ENCODE data around the gene FXYD6. TPM values are rescaled to one million over a fixed set of nuclear protein-coding genes. Genes with fewer than 3 reads are reported as not detected.
A peak's percentile ranks its signal among the peaks of the same experiment; 100 is the strongest.

Gene FXYD6
- total and polyA plus RNA-seq, 4 donors = 4.7 to 22.5 (median 12.3) TPM

DNA sequence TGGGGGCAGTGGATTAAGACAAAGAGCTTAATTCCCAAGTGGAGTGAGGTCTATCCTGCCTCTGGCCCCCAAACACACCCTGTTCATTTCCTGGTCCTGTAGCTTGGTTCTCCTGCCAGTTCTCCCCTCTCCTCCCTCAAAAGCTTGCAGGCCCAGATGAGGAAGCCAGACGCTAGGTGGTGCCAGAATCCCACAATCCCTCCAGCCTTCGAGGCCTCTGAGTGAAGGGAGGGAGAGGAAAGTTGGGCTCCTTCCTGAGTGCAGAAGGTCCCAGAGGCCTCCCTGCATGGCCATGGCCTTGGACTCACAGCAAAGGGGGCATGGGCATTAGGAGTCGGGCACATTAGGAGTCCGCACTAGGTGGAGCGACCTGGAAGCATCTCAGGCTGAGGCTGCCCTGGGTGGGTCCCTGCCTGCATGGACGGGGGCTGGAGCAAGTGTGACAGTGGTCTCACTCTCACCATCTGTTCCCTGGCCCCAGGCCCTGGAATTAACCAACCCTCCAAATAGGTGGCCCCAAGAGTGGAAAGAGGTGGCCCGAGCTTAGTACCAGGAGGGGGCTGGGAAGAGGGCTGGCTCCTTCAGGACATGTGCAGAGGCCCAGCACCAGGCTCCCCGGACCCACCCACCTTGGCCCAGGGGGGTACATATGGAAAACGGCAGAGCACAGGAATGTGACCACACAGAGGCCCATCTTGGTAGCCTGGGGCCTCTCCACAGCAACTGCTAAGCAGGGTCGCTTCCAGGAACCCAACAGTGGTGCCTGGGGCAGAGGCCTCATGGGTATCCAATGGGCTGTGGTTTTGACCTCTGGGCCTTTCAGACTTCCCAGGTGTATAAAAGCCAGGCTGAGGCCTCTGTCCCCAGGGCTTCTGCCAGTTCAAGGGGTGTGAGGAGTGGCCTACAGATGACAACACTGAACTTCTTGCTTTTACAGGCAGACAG, 57.1 kb downstream of the FXYD6 start:
- no peak overlapping the region for H3K27ac ChIP-seq (ENCODE audit: low read depth in 1 of 2, low read length in 2 of 2)
- H3K27me3 ChIP-seq (ENCODE audit: control insufficient read depth in 4 of 4, insufficient read depth in 4 of 4, low read length in 3 of 4) = no peaks in the 10 kb centered on the region
- no peaks in the 10 kb centered on the region for H3K9me3 ChIP-seq (ENCODE audit: control insufficient read depth in 4 of 4, low read length in 3 of 4)
- H3K36me3 ChIP-seq (ENCODE audit: control insufficient read depth in 4 of 4, insufficient read depth in 3 of 4, low read depth in 1 of 4, low read length in 3 of 4) = no peaks in the 10 kb centered on the region
- TF ChIP-seq RAD21 (IDR thresholded peaks at IDR 0.05) (peak; percentile 60 to 72), HNF4A (conservative IDR thresholded peaks at IDR 0.05) (no peak), TAF1 (conservative IDR thresholded peaks at IDR 0.05) (no peak), HNF4G (IDR thresholded peaks at IDR 0.05) (no peak), SP1 (IDR thresholded peaks at IDR 0.05) (no peak), RXRA (IDR thresholded peaks at IDR 0.05) (no peak), EGR1 (IDR thresholded peaks at IDR 0.05; ENCODE audit: low read depth in 2 of 2) (no peak), JUND (IDR thresholded peaks at IDR 0.05) (no peak), GABPA (IDR thresholded peaks at IDR 0.05 in 1 of 2, conservative IDR thresholded peaks at IDR 0.05 in 1 of 2) (no peak), FOXA2 (IDR thresholded peaks at IDR 0.05) (no peak), NR2F2 (IDR thresholded peaks at IDR 0.05) (no peak), YY1 (IDR thresholded peaks at IDR 0.05) (no peak)
- TF ChIP-seq, protein P1, sequence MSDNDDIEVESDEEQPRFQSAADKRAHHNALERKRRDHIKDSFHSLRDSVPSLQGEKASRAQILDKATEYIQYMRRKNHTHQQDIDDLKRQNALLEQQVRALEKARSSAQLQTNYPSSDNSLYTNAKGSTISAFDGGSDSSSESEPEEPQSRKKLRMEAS (IDR thresholded peaks at IDR 0.05) = no peak
- TF ChIP-seq, protein P2, sequence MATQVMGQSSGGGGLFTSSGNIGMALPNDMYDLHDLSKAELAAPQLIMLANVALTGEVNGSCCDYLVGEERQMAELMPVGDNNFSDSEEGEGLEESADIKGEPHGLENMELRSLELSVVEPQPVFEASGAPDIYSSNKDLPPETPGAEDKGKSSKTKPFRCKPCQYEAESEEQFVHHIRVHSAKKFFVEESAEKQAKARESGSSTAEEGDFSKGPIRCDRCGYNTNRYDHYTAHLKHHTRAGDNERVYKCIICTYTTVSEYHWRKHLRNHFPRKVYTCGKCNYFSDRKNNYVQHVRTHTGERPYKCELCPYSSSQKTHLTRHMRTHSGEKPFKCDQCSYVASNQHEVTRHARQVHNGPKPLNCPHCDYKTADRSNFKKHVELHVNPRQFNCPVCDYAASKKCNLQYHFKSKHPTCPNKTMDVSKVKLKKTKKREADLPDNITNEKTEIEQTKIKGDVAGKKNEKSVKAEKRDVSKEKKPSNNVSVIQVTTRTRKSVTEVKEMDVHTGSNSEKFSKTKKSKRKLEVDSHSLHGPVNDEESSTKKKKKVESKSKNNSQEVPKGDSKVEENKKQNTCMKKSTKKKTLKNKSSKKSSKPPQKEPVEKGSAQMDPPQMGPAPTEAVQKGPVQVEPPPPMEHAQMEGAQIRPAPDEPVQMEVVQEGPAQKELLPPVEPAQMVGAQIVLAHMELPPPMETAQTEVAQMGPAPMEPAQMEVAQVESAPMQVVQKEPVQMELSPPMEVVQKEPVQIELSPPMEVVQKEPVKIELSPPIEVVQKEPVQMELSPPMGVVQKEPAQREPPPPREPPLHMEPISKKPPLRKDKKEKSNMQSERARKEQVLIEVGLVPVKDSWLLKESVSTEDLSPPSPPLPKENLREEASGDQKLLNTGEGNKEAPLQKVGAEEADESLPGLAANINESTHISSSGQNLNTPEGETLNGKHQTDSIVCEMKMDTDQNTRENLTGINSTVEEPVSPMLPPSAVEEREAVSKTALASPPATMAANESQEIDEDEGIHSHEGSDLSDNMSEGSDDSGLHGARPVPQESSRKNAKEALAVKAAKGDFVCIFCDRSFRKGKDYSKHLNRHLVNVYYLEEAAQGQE (IDR thresholded peaks at IDR 0.05) = no peak
- TF ChIP-seq, protein P3, sequence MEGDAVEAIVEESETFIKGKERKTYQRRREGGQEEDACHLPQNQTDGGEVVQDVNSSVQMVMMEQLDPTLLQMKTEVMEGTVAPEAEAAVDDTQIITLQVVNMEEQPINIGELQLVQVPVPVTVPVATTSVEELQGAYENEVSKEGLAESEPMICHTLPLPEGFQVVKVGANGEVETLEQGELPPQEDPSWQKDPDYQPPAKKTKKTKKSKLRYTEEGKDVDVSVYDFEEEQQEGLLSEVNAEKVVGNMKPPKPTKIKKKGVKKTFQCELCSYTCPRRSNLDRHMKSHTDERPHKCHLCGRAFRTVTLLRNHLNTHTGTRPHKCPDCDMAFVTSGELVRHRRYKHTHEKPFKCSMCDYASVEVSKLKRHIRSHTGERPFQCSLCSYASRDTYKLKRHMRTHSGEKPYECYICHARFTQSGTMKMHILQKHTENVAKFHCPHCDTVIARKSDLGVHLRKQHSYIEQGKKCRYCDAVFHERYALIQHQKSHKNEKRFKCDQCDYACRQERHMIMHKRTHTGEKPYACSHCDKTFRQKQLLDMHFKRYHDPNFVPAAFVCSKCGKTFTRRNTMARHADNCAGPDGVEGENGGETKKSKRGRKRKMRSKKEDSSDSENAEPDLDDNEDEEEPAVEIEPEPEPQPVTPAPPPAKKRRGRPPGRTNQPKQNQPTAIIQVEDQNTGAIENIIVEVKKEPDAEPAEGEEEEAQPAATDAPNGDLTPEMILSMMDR (IDR thresholded peaks at IDR 0.05; ENCODE audit: low read depth, low read length, missing input control) = peak; percentile 17
- TF ChIP-seq, protein P4, sequence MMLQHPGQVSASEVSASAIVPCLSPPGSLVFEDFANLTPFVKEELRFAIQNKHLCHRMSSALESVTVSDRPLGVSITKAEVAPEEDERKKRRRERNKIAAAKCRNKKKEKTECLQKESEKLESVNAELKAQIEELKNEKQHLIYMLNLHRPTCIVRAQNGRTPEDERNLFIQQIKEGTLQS (IDR thresholded peaks at IDR 0.05) = no peak
- no peak overlapping the region for H3K9ac ChIP-seq (ENCODE audit: low read depth in 1 of 2, low read length in 2 of 2)
- no peak for DNase-seq (ENCODE audit: low spot score)
- no peak overlapping the region for H3K4me3 ChIP-seq (ENCODE audit: low read depth in 1 of 3, low read length in 3 of 3)
- WGBS = 79% methylated on average over 10 of the region's 10 CpGs
- H3K4me1 ChIP-seq (ENCODE audit: control insufficient read depth in 4 of 4, insufficient read depth in 4 of 4, low read length in 3 of 4) = peaks cover 0 to 13% (median 5%) of the 10 kb centered on the region in 4 donors
